Stimulated activated CD4-positive, alpha-beta T cell treated with anti-CD3 and anti-CD28 coated beads, Interleukin-4, amount 100 ng/mL, for 1 hour (primary cell): Measurements from ENCODE around the gene ANO5.
"Not testable (repeated sequence)": the region's sequence is repeated elsewhere in the genome, so short reads cannot be mapped to it uniquely, and the experiment has no call there.

Source experiments
- DNase-seq: peaks from one replicate; pipeline ENCODE4 v3.0.0-alpha.2; 2020

Gene ANO5

DNA sequence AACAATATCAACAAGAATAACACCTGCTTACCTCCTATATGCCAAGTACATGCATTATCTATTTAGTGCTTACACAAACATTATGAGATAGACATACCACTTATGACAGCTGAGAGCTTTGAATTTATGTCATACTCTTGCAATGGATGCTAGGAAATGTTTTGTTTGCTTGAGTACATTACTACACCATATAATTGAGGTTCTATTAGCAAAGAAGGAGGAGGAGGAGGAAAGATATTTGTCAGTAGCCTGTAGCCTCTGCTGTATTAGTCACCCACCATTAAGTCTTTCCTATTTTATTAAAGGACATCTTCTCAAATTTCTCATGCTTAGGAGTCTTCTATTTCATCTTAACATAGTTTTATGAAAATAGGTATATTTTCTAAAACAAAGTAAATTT, 6.4 kb downstream of the ANO5 start:
- DNase-seq = no peak

DNA sequence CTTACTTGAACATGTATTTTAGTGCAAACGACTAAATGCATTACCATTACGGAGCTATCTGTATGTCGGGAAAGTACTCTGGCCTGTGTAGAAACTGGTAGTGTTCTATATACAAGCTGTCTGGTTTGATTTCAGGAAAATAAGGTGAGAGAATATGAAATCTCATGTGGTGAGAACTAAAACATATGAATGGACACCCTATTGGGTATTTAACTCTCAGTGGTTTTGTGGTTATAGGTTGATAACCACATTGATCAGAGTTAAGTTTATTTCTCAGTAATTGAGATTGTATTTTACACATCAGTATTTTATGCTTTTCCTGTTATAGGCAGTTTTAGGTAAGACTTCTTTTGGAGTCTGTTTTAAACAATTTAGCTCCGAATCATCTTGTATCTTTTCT, 10.4 kb downstream of the ANO5 start:
- no peak for DNase-seq

DNA sequence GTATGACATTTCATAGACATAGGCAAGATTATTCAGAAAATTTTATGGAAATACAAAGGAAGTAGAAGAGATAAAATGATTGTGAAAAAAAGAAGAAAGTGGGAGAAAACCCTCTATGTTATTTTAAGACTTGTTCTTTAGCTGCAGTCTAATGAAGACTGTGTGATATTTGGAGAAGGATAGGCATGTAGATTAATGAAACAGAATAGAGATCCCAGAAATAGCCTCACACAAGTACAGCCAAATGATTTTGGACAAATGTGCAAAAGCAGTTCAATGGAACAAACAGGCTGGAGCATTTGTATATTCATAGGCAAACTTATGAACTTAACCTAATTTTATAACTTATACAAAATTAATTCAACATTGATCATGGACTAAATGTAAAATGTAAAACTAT, 14.3 kb downstream of the ANO5 start:
- DNase-seq = no peak

DNA sequence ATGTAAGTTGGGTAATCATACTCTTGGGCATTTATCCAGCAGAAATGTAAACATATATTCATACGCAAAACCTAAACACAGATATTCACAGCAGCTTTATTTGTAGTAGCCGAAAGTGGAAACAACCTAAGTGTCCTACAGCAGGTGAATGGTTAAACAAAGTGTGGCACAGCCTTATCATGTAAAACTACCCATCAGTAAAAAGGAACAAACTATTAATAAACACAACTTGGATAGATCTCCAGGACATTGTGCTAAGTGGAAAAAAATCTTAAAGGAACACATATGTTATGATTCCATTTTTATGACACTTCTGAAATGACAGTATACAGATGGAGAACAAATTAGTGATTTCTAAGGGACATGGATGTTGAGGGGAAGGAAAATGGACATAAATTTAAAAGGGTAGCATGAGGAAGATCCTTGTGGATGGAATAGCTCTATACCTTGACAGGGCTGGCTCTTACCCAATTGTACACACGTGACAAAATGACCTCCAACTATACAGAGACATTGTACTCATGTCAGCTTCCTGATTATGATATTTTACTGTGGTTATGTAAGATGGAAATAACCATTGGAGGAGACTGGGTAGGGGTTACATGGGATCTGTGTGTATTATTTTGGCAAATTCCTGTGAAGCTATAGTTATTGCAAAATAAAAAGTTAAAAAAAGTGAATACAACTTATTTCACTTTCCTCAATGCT, 15.4 kb downstream of the ANO5 start:
- DNase-seq = no peak

DNA sequence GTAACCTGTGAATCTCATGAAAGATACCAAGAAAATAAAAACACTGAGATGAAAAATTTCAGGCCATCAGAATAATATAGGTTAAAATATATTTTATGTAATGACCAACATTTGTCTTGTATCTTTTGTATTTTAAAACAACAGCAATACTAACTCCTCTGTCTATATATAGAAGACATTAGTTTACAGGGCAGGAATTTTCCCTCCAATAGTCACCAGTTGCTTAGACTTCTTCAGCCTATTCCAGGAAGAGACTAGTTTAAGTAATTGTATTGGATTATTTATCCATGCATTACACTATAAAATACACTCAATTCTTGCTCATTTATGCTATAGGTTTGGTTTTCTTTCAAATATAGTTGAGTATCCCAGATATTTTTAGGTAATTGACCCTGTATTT, 24.1 kb downstream of the ANO5 start:
- DNase-seq = no peak

DNA sequence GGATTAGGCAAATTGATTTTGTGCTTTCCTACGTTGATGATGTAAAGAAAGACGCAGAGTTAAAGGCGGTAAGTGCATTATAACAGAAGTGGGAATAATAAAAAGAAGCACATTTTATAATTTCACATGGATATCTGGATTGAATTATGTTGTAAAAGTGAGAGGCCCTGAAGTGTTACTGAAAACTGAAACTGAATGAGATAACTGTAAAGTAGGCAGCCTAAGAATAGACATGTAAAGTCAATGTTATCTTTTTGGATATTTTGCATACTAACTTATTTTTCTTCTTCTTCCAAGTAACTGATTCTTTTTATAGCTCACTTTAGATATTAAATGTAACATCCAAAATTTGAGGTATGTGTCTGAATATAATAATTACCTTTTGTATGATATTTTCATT, 28.3 kb downstream of the ANO5 start:
- DNase-seq = no peak

DNA sequence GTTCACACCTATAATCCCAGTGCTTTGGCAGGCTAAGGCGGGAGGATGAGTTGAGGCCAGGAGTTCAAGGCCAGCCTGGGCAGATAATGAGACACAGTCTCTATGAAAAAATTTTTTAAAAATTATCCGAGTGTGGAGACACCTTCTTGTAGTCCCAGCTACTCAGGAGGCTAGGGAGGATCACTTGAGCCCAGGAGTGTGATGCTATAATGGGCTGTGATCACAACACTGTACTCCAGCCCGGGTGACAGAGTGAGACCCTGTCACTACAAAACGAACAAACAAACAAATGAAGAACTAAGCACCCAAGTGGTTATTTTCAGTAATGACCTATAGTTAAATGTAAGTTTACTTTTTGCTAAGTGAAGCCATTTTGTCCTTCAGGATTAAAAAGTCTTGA, 32.3 kb downstream of the ANO5 start:
- DNase-seq = no peak

DNA sequence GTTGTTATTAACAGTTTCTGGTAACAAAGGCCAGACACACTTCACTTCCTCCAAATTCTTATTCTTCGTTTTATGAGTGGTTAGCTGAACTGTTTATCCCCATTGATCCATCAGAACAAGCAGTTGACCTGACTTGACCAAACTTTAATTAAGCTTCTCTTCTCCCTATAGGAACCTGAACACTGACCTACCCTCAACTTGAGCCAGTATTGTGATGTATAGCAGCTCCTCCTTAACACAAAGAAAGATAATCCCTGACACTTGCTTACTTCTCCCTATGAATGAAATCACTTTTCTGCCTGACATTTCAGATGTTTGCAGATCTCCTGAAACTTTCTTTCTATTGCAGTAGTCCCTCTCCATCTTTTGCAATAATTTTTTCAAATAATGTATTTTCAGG, 41.9 kb downstream of the ANO5 start:
- no peak for DNase-seq

DNA sequence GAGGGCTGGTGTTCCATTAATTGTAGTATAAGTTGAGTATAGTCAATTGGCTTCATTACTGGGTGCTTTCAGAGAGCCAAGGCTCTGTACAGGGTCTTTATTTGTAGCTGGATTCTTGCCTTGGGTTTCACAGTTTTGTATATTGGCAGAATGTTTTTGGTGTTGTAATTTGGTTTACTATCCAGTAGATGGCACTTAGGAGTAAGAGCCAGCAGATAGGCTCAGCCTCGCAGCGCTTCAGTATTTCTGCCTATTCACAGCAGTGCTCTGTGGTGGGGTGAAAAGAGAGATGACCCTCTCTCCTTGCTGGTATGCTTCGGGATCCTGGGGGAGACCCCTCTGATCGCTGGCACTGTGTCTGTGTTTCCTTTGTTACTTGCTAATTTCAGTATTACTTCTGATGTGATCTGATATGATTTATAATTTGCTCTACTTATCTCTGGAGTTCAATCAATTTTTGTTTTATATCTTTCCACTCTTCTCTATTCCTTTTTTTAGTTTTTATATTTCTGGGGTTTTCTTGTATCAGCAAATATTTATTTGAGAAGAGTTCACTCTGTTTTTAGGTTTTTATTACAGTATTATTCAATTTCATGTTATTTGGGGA, 52.2 kb downstream of the ANO5 start:
- peak; percentile 2 for DNase-seq

DNA sequence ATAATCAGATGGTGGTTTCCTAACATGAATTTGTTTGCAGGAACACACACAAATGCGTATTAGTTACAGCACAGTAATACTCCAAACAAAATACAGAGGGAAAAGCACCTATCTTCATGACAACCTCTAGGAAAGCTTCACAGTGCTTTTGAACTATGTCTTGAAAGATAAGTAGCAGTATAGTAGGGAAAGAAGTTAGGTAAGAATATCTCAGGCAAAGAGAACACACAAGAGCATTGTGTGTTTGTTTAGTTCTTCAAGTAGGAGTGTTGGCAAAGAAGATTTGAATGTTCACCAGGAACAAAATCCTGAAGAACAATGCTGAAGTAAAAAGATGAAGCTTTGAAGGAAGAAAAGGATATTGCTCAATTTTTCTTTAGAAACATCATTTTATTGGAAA, 54.1 kb downstream of the ANO5 start:
- no peak for DNase-seq

DNA sequence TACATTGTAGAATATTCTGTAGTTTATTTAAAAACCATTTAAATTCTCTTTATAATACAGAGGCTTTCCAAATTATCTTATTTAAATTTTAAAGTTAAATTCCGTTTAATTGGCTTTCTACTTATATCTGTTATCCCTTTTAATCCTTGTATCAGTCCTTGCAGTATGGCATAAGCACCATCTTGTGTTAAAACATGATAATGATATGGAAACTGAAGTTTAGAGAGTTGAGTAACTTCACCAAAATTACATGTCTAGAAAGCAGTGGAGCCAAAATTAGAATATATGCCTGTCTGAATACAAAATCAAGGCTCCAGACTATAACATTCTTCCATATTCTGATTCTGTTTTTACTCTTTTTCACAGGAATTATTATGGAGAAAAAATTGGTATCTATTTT, 57.0 kb downstream of the ANO5 start:
- DNase-seq = no peak

DNA sequence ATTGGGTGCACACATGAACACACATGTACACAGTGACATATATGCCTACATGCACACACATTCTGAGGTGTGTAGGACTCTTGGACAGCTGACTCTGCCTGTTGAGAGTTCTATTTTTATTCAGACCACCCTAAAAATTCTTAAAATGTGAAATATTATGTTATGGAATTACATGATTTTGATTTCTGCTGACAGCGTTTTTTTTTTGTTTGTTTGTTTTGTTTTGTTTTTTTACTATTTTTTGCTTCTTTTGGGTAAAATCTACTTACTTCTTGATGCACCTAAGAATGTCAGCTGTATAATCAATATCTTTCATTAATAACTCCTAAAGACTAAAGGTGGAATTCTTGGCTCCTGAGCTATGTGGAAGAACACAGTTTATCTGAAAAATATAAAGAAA, 64.0 kb downstream of the ANO5 start:
- no peak for DNase-seq

DNA sequence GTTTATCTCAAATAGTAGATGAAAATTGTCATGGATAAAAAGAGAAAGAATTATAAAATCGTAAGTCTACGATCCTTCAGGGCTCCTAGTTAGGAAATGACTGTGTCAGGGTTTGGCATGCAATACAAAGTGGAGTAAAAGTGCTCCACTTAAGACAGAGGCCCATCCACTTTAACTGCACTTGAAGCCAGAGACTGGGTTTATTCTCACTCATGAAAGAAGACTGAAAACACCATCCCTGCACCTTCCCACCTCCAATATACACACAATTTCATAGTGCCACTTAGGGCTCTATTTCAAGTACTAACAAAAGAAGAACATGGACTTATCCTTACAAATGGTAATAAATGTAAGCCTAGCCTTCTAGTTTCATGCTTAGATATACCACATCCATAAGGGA, 70.7 kb downstream of the ANO5 start:
- no peak for DNase-seq

DNA sequence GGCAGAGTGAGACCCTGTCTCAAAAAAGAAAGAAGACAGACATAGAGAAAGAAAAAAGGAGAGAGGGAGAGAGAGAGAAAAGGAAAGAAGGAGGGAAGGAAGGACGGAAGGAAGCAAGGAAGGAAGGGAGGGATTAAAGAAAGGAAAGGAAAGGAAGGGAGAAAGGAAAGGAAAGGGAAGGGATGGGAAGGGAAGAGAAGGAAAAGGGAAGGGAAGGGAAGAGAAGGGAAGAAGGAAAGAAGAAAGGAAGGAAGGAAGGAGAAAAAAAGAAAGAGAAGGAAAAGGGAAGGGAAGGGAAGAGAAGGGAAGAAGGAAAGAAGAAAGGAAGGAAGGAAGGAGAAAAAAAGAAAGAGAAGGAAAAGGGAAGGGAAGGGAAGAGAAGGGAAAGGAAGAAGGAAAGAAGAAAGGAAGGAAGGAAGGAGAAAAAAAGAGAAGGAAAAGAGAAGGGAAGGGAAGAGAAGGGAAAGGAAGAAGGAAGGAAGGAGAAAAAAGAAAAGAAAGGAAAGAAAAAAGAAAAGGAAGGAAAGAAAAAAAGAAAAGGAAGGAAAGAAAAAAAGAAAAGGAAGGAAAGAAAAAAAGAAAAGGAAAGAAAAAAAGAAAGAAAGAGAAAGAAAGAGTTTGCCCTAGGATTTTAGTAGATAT, 76.2 kb downstream of the ANO5 start:
- DNase-seq = not testable (repeated sequence)

DNA sequence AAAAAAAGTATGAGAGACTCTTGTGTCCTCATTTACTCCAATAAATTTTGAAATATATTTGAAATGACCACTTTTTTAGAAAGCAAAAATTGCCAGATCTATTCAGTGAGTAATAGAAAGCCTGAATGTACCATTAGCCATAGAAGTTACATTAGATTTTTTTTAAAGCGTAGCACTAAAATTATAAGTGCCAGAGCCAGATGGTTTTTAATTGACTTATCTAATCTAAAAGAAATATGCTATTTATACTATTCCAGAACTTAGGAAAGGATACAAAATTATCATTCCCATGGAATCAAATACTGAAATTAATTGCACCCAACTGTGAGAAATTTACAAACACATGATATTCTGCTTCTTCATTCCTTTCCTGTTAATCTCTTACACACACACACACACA, 80.9 kb downstream of the ANO5 start:
- DNase-seq = no peak

DNA sequence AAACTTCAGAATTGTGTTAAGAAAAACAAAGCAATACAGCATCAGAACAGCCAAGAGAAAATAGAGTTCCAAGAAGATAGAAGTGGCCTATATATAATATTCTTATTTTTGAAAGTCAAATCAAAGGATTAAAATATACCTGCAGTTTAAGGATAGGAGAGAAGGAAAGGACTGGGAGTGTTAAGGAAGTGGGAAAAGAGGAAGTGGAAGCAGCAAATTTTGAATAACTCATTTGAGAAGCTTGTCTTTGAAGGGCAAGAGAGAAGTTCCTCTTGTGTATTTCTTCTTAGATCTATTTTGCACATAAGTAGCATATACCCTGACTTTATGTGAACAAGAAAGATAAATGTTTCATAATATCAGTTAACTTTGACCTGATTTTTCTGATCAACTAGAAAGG, 82.7 kb downstream of the ANO5 start:
- no peak for DNase-seq

DNA sequence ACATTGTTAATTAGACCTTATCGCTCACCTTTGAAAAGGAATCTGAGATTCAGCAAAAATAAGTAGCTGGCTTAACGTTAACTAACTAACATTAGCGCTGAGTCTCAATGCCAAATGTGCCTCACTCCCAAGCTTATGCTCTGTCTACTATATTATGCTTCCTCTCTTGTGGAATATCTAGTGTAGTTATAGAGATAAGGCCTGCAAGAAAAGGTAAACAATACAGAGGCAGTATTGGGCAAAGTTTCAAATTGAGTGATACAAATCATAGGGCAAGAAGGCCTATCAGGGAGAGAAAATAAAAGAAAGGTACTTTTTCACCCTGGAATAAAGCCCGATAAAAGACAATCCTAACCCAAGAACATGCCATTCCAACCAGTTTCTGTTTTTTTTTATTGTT, 83.7 kb downstream of the ANO5 start:
- no peak for DNase-seq

DNA sequence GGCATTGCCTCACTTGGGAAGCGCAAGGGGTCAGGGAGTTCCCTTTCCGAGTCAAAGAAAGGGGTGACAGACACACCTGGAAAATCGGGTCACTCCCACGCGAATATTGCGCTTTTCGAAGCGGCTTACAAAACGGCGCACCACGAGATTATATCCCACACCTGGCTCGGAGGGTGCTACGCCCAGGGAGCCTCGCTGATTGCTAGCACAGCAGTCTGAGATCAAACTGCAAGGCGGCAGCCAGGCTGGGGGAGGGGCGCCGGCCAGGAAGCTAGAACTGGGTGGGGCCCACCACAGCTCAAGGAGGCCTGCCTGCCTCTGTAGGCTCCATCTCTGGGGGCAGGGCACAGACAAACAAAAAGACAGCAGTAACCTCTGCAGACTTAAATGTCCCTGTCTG, 92.1 kb downstream of the ANO5 start:
- DNase-seq = not testable (repeated sequence)

DNA sequence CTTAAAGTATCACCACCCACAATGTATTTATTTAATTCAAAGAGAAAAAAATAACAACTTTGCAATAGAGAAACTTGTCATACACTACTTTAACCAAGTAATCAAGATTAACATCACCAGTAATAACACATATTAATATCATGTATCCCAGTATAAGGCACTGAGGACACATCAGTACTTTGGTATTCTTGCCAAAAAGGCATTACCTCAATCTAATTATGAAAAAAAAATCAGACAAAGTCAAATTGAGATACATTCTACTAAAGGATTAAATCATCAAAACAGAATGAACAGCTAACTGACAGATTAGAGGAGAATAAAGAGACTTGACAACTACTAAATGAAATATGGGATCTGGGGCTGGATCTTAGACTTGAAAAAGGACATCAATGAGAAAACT, 109.5 kb downstream of the ANO5 start:
- no peak for DNase-seq

DNA sequence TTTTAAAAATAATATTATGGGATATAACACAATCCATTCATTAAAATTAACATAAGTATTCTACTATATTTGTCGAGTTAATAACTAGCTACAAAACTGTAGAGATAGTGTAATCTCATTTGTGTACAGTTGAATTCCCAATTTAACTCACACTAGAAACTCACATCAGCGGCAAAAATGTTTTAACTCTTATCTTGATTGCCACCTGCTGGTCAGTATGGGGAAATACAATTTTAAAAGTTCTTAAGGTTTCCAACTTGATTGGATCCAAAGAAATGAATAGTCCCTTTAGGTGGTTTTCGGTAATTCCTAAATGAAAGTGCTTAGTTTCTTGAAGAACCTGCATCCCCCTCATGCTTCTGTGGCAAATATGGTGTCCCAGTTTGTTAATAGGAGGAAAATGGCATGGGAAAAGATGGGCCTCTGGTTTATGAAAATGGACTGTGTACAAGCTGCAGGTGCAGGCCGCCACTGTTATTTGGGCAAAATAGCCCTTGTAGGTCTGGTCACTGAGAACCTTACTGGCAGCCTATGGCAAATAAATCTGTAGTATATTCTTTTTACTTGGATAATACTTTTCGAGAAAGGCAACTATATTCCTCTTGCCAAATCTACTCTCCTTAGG, 111.6 kb downstream of the ANO5 start:
- no peak for DNase-seq

DNA sequence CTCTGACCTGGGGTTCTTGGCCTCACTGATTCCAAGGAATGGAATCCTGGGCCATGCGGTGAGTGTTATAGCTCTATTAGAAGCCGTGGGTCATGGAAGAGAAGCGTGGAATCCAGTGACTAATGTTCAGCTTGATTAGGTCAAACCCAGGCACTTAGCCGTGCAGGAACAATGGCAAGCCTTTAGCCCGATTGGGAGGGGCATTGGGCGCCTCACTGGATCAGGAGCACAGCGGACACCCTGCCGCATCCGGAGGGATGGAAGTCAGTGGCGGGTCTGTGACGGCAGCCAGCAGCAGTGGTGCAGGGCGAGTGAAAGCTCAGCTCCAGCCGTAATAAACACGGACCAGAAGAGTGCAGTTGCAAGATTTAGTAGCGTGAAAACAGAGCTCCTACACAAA, 124.8 kb downstream of the ANO5 start:
- no peak for DNase-seq

DNA sequence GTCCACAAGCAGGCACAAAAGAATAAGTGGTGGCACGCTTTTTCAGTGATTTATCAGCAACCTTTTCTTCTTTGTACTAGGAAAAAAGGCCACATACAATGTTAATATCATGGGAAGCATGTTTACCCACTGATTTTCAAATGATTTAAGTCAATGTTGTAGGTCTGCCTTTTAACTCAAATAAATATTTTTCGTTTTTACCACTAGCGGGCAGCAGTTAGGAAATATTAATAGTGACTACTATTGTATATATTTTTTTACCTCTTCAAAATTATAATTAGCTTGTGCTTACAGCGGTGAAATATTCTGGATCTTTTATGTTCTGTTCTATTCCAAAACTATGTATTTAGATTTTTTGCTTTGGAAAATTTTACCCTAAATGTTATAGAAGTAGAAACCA, 138.9 kb downstream of the ANO5 start:
- DNase-seq = no peak
